Sigmoid colon (tissue), 7 donors: ENCODE results near the gene DNASE1L3. TPM values are rescaled to one million over a fixed set of nuclear protein-coding genes. Genes with fewer than 3 reads are reported as not detected.

Experiments used
- DNase-seq: peaks from one replicate; pipeline ENCODE4 v3.0.0-alpha.2; 2019
- H3K27ac ChIP-seq, 4 donors: fragments of 200-600 bp; sonication (generic); one replicate each; pipeline ENCODE4 v1.5.1; 2016 to 2019; ENCODE audit warnings: mild to moderate bottlenecking in 1 of 4
- H3K27me3 ChIP-seq, 3 donors: fragments of 200-600 bp; sonication (generic); one replicate each; pipeline ENCODE4 v1.5.1; 2019; ENCODE audit warnings: mild to moderate bottlenecking in 1 of 3
- H3K36me3 ChIP-seq, 4 donors: fragments of 200-600 bp; sonication (generic); one replicate each; pipeline ENCODE4 v1.5.1; 2016 to 2019
- H3K4me1 ChIP-seq, 4 donors: fragments of 200-600 bp; sonication (generic); one replicate each; pipeline ENCODE4 v1.5.1; 2017 to 2019
- H3K4me3 ChIP-seq, 4 donors: fragments of 200-600 bp; sonication (generic); one replicate each; pipeline ENCODE4 v1.5.1; 2017 to 2019; ENCODE audit warnings: mild to moderate bottlenecking in 2 of 4, moderate library complexity in 1 of 4
- H3K9me3 ChIP-seq, 4 donors: fragments of 200-600 bp in 3 of 4; sonication (generic) in 3 of 4; one replicate each; pipeline versions ENCODE4 v1.5.1 to v1.6.1; 2013 to 2019
- CTCF ChIP-seq, 4 experiments: fragments of 450-650 bp in 3 of 4; fragments of 200-600 bp in 1 of 4; IDR thresholded peaks; one replicate each; pipeline ENCODE4 v1.5.1; 2016 to 2019; ENCODE audit warnings: antibody characterized with exemption in 4 of 4, mild to moderate bottlenecking in 3 of 4, moderate library complexity in 2 of 4
- EP300 ChIP-seq, 4 donors: sonication (generic); formaldehyde crosslinking; IDR thresholded peaks; one replicate each; pipeline ENCODE4 v1.6.1; 2017; ENCODE audit warnings: antibody characterized with exemption in 4 of 4
- POLR2A ChIP-seq, 2 donors: fragments of 450-650 bp; IDR thresholded peaks; one replicate each; pipeline ENCODE4 v1.6.1; 2016; ENCODE audit warnings: antibody characterized with exemption in 2 of 2, mild to moderate bottlenecking in 2 of 2, moderate library complexity in 2 of 2
- POLR2AphosphoS5 ChIP-seq, 4 donors: sonication (generic); formaldehyde crosslinking; IDR thresholded peaks; one replicate each; pipeline ENCODE4 v1.6.1; 2017; ENCODE audit warnings: antibody characterized with exemption in 4 of 4
- WGBS, 2 donors: extraction: QIAGEN DNeasy Blood & Tissue Kit; methylation state at CpG; one replicate each; pipeline ENCODE4 v1.1.7; 2013; 5-methylcytosine and 5-hydroxymethylcytosine counted together
- intact Hi-C: fragments of 100-400 bp; cut with DNase I; formaldehyde crosslinking; loops from one replicate; pipeline ENCODE4 v1.15.1; 2023
- polyA plus RNA-seq, 3 donors: library from polyadenylated mRNA; stranded (reverse); fragments of 200-250 nt; gene quantifications; one replicate each; pipeline ENCODE4 v1.2.3, GENCODE V29; 2013
- total RNA-seq, 4 donors: library from RNA; depleted of rRNA; stranded (reverse); fragments of >200 nt; gene quantifications; one replicate each; pipeline ENCODE4 v1.1.0, GENCODE V29; 2016
- donor health status: healthy with polysubstance abuse.
- donor health status: Bipolar disorder and iron deficiency.
- donor health status: healthy.

Gene DNASE1L3
- total and polyA plus RNA-seq, 7 donors, result 0.27 to 69.8 (median 4.9) TPM; not detected in 1

- WGBS, 2 donors, result 3 to 27% methylated on average over 3 of the region's 3 CpGs
- peak overlapping the region in 1 of 4 donors; percentile 12 for H3K4me3 ChIP-seq
- intact Hi-C loops, result loop anchor here (5.0 kb wide), 1 partner anchor 42 kb away; no protein-coding TSS in a partner anchor
Measured at GRCh38 chr3:58175187-58175436, 35.7 kb downstream of the DNASE1L3 start.

GRCh38 chr3:58173669-58174398, 36.9 kb downstream of the DNASE1L3 start:
- peaks cover 0 to 52% (median 42%) of the 10 kb centered on the region in 4 donors for H3K4me1 ChIP-seq
- H3K9me3 ChIP-seq, result no peaks in the 10 kb centered on the region
- peak overlapping the region; percentile 24 to 92 (median 71) for H3K27ac ChIP-seq
- peak; percentile 82 for DNase-seq
- intact Hi-C loops, result loop anchor here (2.0 kb wide), 1 partner anchor 165 kb away; the partner anchor contains the start of gene FLNB
- H3K36me3 ChIP-seq, result peaks cover 0 to 33% (median 20%) of the 10 kb centered on the region in 4 donors
- H3K4me3 ChIP-seq, result no peak overlapping the region
- H3K27me3 ChIP-seq, result no peaks in the 10 kb centered on the region
- WGBS, 2 donors, result 35 to 68% methylated on average over 12 of the region's 12 CpGs
- no peak for TF ChIP-seq EP300 (IDR thresholded peaks at IDR 0.05)
- TF ChIP-seq POLR2AphosphoS5 (IDR thresholded peaks at IDR 0.05), result no peak
- TF ChIP-seq CTCF (IDR thresholded peaks at IDR 0.05), result peak in 1 of 4 experiments; percentile 21
- no peak for TF ChIP-seq POLR2A (IDR thresholded peaks at IDR 0.05)

More at GRCh38 chr3:58175187-58175436, 35.7 kb downstream of the DNASE1L3 start:
- no peaks in the 10 kb centered on the region for H3K9me3 ChIP-seq
- no peak for TF ChIP-seq POLR2A (IDR thresholded peaks at IDR 0.05)
- no peak for TF ChIP-seq EP300 (IDR thresholded peaks at IDR 0.05)
- TF ChIP-seq POLR2AphosphoS5 (IDR thresholded peaks at IDR 0.05), result no peak
- TF ChIP-seq CTCF (IDR thresholded peaks at IDR 0.05), result no peak
- no peaks in the 10 kb centered on the region for H3K27me3 ChIP-seq
- H3K27ac ChIP-seq, result peak overlapping the region; percentile 67 to 92 (median 71)
- DNase-seq, result no peak
- peaks cover 0 to 21% (median 11%) of the 10 kb centered on the region in 4 donors for H3K36me3 ChIP-seq
- peaks cover 0 to 52% (median 42%) of the 10 kb centered on the region in 4 donors for H3K4me1 ChIP-seq

- no peaks in the 10 kb centered on the region for H3K9me3 ChIP-seq
- no peaks in the 10 kb centered on the region for H3K27me3 ChIP-seq
- no peak for DNase-seq
- peaks cover 0 to 40% (median 20%) of the 10 kb centered on the region in 4 donors for H3K36me3 ChIP-seq
- H3K4me1 ChIP-seq, result peaks cover 0 to 51% (median 40%) of the 10 kb centered on the region in 4 donors
- 38 to 63% methylated on average over 14 of the region's 14 CpGs for WGBS, 2 donors
- peak overlapping the region; percentile 24 to 92 (median 62) for H3K27ac ChIP-seq
- intact Hi-C loops, result loop anchor here (2.0 kb wide), 1 partner anchor 164 kb away; the partner anchor contains the start of gene FLNB
- TF ChIP-seq EP300 (IDR thresholded peaks at IDR 0.05) (no peak), POLR2AphosphoS5 (IDR thresholded peaks at IDR 0.05) (no peak)
- H3K4me3 ChIP-seq, result no peak overlapping the region
Measured at GRCh38 chr3:58173029-58173668, 37.6 kb downstream of the DNASE1L3 start.

- no peak for TF ChIP-seq POLR2AphosphoS5 (IDR thresholded peaks at IDR 0.05)
- no peak for TF ChIP-seq CTCF (IDR thresholded peaks at IDR 0.05)
- no peak for TF ChIP-seq POLR2A (IDR thresholded peaks at IDR 0.05)
- TF ChIP-seq EP300 (IDR thresholded peaks at IDR 0.05), result no peak
- Histone ChIP-seq H3K4me1 (peaks cover 0 to 59% (median 46%) of the 10 kb centered on the region in 4 donors), H3K36me3 (peaks cover 0 to 40% (median 20%) of the 10 kb centered on the region in 4 donors), H3K9me3 (no peaks in the 10 kb centered on the region), H3K27me3 (no peaks in the 10 kb centered on the region), H3K4me3 (no peak overlapping the region), H3K27ac (peak overlapping the region in 3 of 4 donors; percentile 24 to 92 (median 74))
- 92 to 94% methylated on average over 9 of the region's 9 CpGs for WGBS, 2 donors
- no peak for DNase-seq
- intact Hi-C loops, result no loop called here
Measured at GRCh38 chr3:58171126-58171525, 39.6 kb downstream of the DNASE1L3 start.

GRCh38 chr3:58170376-58170775, 40.4 kb downstream of the DNASE1L3 start:
- intact Hi-C loops, result no loop called here
- H3K9me3 ChIP-seq, result no peaks in the 10 kb centered on the region
- no peaks in the 10 kb centered on the region for H3K27me3 ChIP-seq
- H3K4me3 ChIP-seq, result no peak overlapping the region
- H3K36me3 ChIP-seq, result peaks cover 0 to 40% (median 20%) of the 10 kb centered on the region in 4 donors
- H3K27ac ChIP-seq, result peak overlapping the region in 3 of 4 donors; percentile 24 to 92 (median 25)
- TF ChIP-seq POLR2A (IDR thresholded peaks at IDR 0.05), result no peak
- no peak for TF ChIP-seq POLR2AphosphoS5 (IDR thresholded peaks at IDR 0.05)
- no peak for TF ChIP-seq CTCF (IDR thresholded peaks at IDR 0.05)
- no peak for TF ChIP-seq EP300 (IDR thresholded peaks at IDR 0.05)
- peaks cover 0 to 59% (median 46%) of the 10 kb centered on the region in 4 donors for H3K4me1 ChIP-seq
- DNase-seq, result no peak
- WGBS, 2 donors, result 85 to 89% methylated on average over 11 of the region's 11 CpGs
